ENCODE measurements around the gene C19orf44. TPM values are rescaled to one million over a fixed set of nuclear protein-coding genes. Genes with fewer than 3 reads are reported as not detected.

Gene C19orf44
- total RNA-seq, 1 donor from 2014 or later, result 6.6 TPM

DNA sequence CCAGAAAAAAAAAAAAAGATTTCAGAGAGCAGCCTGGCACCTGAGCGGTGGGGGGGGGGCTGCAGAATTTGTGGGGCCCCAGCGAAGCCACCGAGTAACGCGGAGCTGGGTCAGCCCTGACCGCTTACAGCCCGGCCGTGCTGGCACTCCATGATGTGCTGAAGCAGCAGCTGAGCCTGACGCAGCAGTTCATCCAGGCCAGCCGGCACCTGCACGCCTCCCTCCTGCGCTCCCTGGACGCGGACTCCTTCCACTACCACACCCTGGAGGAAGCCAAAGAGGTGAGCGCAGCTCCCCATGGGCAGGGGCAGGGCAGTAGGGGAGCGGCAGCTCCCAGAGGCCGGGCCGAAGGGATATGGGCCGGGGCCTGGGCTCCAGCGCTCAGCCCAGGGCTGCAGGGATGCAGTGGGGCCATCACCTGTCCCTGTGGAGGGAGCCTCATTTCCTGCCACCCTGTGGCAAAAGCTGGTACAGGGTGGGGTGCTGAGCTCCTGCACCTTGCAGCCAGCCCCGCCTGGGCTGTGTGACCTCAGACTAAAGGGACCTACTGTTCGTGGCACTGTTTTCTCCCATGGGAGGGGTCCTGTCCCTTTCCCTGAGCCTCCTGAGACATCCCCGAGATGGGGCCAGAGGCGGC lies 18.3 kb downstream of the C19orf44 start:
- H3K36me3 ChIP-seq, result peaks cover 76% of the 10 kb centered on the region
- TF ChIP-seq, protein P1, sequence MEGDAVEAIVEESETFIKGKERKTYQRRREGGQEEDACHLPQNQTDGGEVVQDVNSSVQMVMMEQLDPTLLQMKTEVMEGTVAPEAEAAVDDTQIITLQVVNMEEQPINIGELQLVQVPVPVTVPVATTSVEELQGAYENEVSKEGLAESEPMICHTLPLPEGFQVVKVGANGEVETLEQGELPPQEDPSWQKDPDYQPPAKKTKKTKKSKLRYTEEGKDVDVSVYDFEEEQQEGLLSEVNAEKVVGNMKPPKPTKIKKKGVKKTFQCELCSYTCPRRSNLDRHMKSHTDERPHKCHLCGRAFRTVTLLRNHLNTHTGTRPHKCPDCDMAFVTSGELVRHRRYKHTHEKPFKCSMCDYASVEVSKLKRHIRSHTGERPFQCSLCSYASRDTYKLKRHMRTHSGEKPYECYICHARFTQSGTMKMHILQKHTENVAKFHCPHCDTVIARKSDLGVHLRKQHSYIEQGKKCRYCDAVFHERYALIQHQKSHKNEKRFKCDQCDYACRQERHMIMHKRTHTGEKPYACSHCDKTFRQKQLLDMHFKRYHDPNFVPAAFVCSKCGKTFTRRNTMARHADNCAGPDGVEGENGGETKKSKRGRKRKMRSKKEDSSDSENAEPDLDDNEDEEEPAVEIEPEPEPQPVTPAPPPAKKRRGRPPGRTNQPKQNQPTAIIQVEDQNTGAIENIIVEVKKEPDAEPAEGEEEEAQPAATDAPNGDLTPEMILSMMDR (IDR thresholded peaks at IDR 0.05), result no peak
- ATAC-seq (no peak), DNase-seq (no peak)
- H3K27me3 ChIP-seq (ENCODE audit: low read depth), result no peaks in the 10 kb centered on the region
- H3K4me1 ChIP-seq, result no peaks in the 10 kb centered on the region
- no peak overlapping the region for H3K27ac ChIP-seq
- intact Hi-C loops (cut with DNase I), result no loop called here
- H3K4me3 ChIP-seq, result no peak overlapping the region
- H3K9me3 ChIP-seq, result no peaks in the 10 kb centered on the region

- intact Hi-C loops (cut with DNase I), result no loop called here
- Histone ChIP-seq H3K4me3 (no peak overlapping the region), H3K9me3 (no peaks in the 10 kb centered on the region), H3K36me3 (peaks cover 81% of the 10 kb centered on the region), H3K27me3 (ENCODE audit: low read depth) (no peaks in the 10 kb centered on the region), H3K27ac (no peak overlapping the region), H3K4me1 (no peaks in the 10 kb centered on the region)
- DNase-seq (no peak), ATAC-seq (no peak)
- TF ChIP-seq, protein P1 (IDR thresholded peaks at IDR 0.05), result no peak
Observed at GRCh38 chr19:16516381-16516780, 20.2 kb downstream of the C19orf44 start.

GRCh38 chr19:16516923-16517610 lies 20.9 kb downstream of the C19orf44 start:
- no peak for ATAC-seq

DNA sequence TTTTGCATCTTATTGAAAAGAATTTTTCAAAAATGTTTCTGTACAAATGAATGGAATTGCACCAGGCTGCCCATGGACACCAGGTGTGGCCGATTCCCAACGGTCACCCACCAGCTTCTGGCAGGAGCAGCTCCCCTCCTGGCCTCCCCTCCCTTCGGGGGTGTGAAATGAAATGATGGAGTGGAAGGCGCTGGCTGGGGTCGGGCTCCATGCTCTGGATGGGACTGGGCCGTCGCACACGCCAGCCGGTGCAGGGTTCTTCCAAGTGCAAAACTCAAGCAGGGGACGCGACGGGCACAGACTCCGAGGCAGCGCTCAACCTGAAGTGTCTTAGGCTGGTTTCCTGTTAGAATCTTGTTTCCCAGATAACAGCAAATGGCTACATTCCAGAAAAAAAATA lies 21.9 kb downstream of the C19orf44 start:
- Histone ChIP-seq H3K9me3 (no peaks in the 10 kb centered on the region), H3K4me1 (no peaks in the 10 kb centered on the region), H3K27me3 (ENCODE audit: low read depth) (no peaks in the 10 kb centered on the region), H3K27ac (no peak overlapping the region), H3K36me3 (peaks cover 79% of the 10 kb centered on the region), H3K4me3 (no peak overlapping the region)
- DNase-seq (no peak), ATAC-seq (no peak)
- intact Hi-C loops (cut with DNase I), result no loop called here
- TF ChIP-seq, protein P1 (IDR thresholded peaks at IDR 0.05), result no peak

More at GRCh38 chr19:16516923-16517610, 20.9 kb downstream of the C19orf44 start:
- TF ChIP-seq, protein P1 (IDR thresholded peaks at IDR 0.05), result no peak
- H3K27ac ChIP-seq, result no peak overlapping the region
- no peak overlapping the region for H3K4me3 ChIP-seq
- no peaks in the 10 kb centered on the region for H3K9me3 ChIP-seq
- intact Hi-C loops (cut with DNase I), result no loop called here
- H3K36me3 ChIP-seq, result peaks cover 81% of the 10 kb centered on the region
- H3K27me3 ChIP-seq (ENCODE audit: low read depth), result no peaks in the 10 kb centered on the region
- no peak for DNase-seq
- no peaks in the 10 kb centered on the region for H3K4me1 ChIP-seq

DNA sequence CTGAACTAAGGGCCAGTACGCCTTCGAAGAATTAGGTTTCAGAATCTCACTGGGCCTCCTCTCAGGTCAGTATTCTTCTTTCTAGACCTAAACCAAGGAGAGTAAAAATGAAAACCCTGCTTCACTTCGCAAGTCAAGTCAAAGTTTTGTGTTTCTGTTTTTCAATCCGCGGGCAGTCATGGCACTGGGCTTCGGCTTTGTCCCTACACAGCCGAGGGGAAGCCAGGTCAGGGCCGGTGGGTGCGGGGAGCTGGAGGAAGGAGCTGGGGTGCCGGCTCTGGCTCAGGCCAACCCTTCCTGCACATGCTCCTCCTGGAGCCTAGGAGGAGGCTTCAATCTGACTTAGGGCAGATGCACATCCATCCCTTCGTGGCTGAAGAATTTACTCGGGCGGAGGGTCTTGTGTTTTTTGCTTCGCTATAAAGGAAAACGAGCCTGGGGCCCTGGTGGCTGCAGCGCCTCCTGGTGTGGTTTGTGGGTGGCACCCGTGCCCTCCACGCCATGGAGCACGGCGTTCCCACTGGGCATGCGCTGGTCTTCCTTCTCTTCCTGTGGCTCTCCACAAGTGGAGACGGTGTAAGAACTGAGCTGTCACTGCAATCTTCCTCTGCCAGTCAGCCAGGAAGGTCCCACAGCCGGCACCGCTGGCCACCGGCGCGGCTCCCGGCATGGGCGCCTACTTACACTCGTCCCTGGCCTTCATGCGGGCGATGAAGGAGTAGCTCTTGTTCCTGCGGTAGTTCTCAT lies 22.5 kb downstream of the C19orf44 start:
- DNase-seq (no peak), ATAC-seq (no peak)
- Histone ChIP-seq H3K9me3 (no peaks in the 10 kb centered on the region), H3K4me1 (no peaks in the 10 kb centered on the region), H3K27ac (no peak overlapping the region), H3K27me3 (ENCODE audit: low read depth) (no peaks in the 10 kb centered on the region), H3K36me3 (peaks cover 80% of the 10 kb centered on the region), H3K4me3 (no peak overlapping the region)
- intact Hi-C loops (cut with DNase I), result no loop called here
- TF ChIP-seq, protein P1 (IDR thresholded peaks at IDR 0.05), result no peak

Data from lower lobe of right lung (tissue), 2 donors.